ENCODE data around the gene PCGF2. TPM values are rescaled to one million over a fixed set of nuclear protein-coding genes. Genes with fewer than 3 reads are reported as not detected.

Gene PCGF2
- total RNA-seq, 1 donor from 2014 or later: 16.7 TPM

DNA sequence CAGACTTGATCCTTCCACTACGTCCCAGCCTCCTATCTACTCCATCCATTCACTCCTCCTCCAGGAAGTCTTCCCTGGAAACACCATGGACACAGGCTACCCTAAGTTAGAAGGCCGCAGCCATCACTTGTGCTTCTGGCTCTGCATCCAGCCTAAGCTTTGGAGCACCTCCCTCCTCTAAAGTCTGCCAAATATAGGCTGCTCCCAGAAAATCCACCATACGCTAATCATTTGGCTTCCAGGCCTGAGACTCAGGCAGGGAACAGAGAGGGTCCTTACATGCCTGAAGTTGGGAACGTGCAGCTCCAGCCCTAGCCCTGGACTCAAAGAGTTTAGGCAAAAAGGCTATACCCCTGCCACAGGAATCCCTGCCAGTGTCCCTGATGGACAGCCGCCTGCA, 6.7 kb downstream of the PCGF2 start:
- Histone ChIP-seq H4K20me1 (ENCODE audit: low read depth) (peaks cover 96% of the 10 kb centered on the region), H3K4me1 (peaks cover 12% of the 10 kb centered on the region), H3K4me3 (no peak overlapping the region), H3K79me2 (ENCODE audit: low read depth) (peaks cover 79% of the 10 kb centered on the region), H3K27ac (no peak overlapping the region), H3K9me3 (ENCODE audit: low read depth) (no peaks in the 10 kb centered on the region), H3K36me3 (no peaks in the 10 kb centered on the region), H3K27me3 (no peaks in the 10 kb centered on the region), H3F3A (ENCODE audit: low read depth) (peaks cover 17% of the 10 kb centered on the region), H2AFZ (replicated peaks) (no peak overlapping the region), H3K9ac (no peak overlapping the region), H3K4me2 (no peak overlapping the region)
- peaks cover 12% of the 10 kb centered on the region for H3K36me3 Mint-ChIP-seq
- H3K27me3 Mint-ChIP-seq (ENCODE audit: insufficient read depth, low read depth): peaks cover 8% of the 10 kb centered on the region
- no peak for DNase-seq (ENCODE audit: low spot score)
- H3K27ac Mint-ChIP-seq: no peak overlapping the region
- H3K4me3 Mint-ChIP-seq: peak overlapping the region; percentile 25
- H3K4me1 Mint-ChIP-seq: peaks cover 50% of the 10 kb centered on the region
- TF ChIP-seq EZH2 (IDR thresholded peaks at IDR 0.05): no peak
- TF ChIP-seq, protein P1, sequence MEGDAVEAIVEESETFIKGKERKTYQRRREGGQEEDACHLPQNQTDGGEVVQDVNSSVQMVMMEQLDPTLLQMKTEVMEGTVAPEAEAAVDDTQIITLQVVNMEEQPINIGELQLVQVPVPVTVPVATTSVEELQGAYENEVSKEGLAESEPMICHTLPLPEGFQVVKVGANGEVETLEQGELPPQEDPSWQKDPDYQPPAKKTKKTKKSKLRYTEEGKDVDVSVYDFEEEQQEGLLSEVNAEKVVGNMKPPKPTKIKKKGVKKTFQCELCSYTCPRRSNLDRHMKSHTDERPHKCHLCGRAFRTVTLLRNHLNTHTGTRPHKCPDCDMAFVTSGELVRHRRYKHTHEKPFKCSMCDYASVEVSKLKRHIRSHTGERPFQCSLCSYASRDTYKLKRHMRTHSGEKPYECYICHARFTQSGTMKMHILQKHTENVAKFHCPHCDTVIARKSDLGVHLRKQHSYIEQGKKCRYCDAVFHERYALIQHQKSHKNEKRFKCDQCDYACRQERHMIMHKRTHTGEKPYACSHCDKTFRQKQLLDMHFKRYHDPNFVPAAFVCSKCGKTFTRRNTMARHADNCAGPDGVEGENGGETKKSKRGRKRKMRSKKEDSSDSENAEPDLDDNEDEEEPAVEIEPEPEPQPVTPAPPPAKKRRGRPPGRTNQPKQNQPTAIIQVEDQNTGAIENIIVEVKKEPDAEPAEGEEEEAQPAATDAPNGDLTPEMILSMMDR (IDR thresholded peaks at IDR 0.05): no peak
- TF ChIP-seq EZH2phosphoT487 (IDR thresholded peaks at IDR 0.05): no peak
- H3K9me3 Mint-ChIP-seq: no peaks in the 10 kb centered on the region

DNA sequence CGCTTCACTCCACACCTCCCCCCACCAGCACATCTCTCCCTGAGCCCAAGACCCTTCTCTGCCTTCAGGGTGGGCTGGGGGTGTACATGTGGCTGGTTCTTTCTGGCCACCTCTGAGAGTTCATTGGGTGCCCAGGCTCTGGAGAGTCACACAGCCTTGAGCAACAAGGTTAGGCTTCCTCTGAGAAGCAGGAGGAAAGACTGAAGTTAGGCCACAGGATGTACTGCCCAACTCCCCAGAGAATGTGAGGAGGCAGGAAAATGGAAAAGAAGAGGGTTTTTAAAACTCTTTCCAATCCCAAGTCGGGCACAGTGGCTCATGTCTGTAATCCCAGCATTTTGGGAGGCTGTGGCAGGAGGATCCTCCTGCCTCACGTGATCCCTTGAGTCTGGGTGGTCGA, 7.3 kb downstream of the PCGF2 start:
- H3K79me2 ChIP-seq (ENCODE audit: low read depth): peaks cover 72% of the 10 kb centered on the region
- H3K36me3 ChIP-seq: no peaks in the 10 kb centered on the region
- H4K20me1 ChIP-seq (ENCODE audit: low read depth): peaks cover 95% of the 10 kb centered on the region

DNA sequence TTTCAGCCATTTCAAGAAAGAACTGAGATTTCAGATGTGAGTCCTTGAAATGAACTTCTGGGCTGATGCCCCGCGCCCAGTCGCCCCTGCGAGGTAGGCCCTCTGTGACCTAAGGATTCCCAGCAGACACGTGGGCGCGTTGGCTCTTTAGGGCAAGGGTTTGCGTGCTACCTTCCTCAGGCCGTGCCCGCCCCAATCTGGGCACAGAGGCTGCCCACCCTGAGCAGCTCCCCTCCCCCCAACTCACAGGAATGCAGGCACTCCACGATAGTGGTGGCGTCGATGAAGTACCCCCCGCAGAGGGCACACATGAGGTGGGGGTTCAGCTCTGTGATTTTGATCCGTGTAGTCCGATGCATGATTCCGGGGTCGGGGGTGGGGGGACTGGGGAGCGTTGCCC, 8.1 kb downstream of the PCGF2 start:
- peaks cover 64% of the 10 kb centered on the region for H3K79me2 ChIP-seq (ENCODE audit: low read depth)

More for the DNA sequence above, 7.3 kb downstream of the PCGF2 start:
- DNase-seq (ENCODE audit: low spot score): no peak
- TF ChIP-seq EZH2phosphoT487 (IDR thresholded peaks at IDR 0.05): no peak
- TF ChIP-seq, protein P1 (IDR thresholded peaks at IDR 0.05): no peak
- no peak for TF ChIP-seq EZH2 (IDR thresholded peaks at IDR 0.05)
- H3K4me3 Mint-ChIP-seq: no peak overlapping the region
- peaks cover 22% of the 10 kb centered on the region for H3F3A ChIP-seq (ENCODE audit: low read depth)
- H3K36me3 Mint-ChIP-seq: peaks cover 12% of the 10 kb centered on the region
- H3K9me3 ChIP-seq (ENCODE audit: low read depth): no peaks in the 10 kb centered on the region
- no peaks in the 10 kb centered on the region for H3K27me3 ChIP-seq
- H3K9me3 Mint-ChIP-seq: no peaks in the 10 kb centered on the region
- H2AFZ ChIP-seq (replicated peaks): no peak overlapping the region
- H3K27me3 Mint-ChIP-seq (ENCODE audit: insufficient read depth, low read depth): peaks cover 8% of the 10 kb centered on the region
- peaks cover 44% of the 10 kb centered on the region for H3K4me1 Mint-ChIP-seq
- no peak overlapping the region for H3K27ac Mint-ChIP-seq
- no peak overlapping the region for H3K4me2 ChIP-seq
- no peak overlapping the region for H3K27ac ChIP-seq
- no peak overlapping the region for H3K9ac ChIP-seq
- no peak overlapping the region for H3K4me3 ChIP-seq
- H3K4me1 ChIP-seq: peaks cover 10% of the 10 kb centered on the region

More for the DNA sequence above, 8.1 kb downstream of the PCGF2 start:
- Mint-ChIP-seq H3K9me3 (no peaks in the 10 kb centered on the region), H3K27me3 (ENCODE audit: insufficient read depth, low read depth) (peaks cover 8% of the 10 kb centered on the region), H3K36me3 (peaks cover 14% of the 10 kb centered on the region), H3K4me3 (no peak overlapping the region), H3K27ac (no peak overlapping the region), H3K4me1 (peaks cover 37% of the 10 kb centered on the region)
- Histone ChIP-seq H3F3A (ENCODE audit: low read depth) (peaks cover 27% of the 10 kb centered on the region), H3K4me3 (no peak overlapping the region), H3K27ac (no peak overlapping the region), H4K20me1 (ENCODE audit: low read depth) (peaks cover 94% of the 10 kb centered on the region), H2AFZ (replicated peaks) (no peak overlapping the region), H3K4me2 (no peak overlapping the region), H3K9ac (no peak overlapping the region), H3K9me3 (ENCODE audit: low read depth) (no peaks in the 10 kb centered on the region), H3K4me1 (peaks cover 10% of the 10 kb centered on the region), H3K27me3 (no peaks in the 10 kb centered on the region), H3K36me3 (no peaks in the 10 kb centered on the region)
- TF ChIP-seq, protein P1 (IDR thresholded peaks at IDR 0.05): no peak
- TF ChIP-seq EZH2phosphoT487 (IDR thresholded peaks at IDR 0.05) (no peak), EZH2 (IDR thresholded peaks at IDR 0.05) (no peak)
- no peak for DNase-seq (ENCODE audit: low spot score)
